ENCODE results near the gene LMF2.
"Not testable (repeated sequence)": the region's sequence is repeated elsewhere in the genome, so short reads cannot be mapped to it uniquely, and the experiment has no call there.

The LMF2 gene

GRCh38 chr22:50536226-50536625, 28.7 kb upstream of the LMF2 start:
- DNase-seq (ENCODE audit: low read depth in 2 of 2, low spot score in 1 of 2): no peak

GRCh38 chr22:50535113-50535512, 27.6 kb upstream of the LMF2 start:
- no peak for DNase-seq (ENCODE audit: low read depth in 2 of 2, low spot score in 1 of 2)

GRCh38 chr22:50533856-50534711, 26.6 kb upstream of the LMF2 start:
- not testable (repeated sequence) for DNase-seq (ENCODE audit: low read depth in 2 of 2, low spot score in 1 of 2)

DNA sequence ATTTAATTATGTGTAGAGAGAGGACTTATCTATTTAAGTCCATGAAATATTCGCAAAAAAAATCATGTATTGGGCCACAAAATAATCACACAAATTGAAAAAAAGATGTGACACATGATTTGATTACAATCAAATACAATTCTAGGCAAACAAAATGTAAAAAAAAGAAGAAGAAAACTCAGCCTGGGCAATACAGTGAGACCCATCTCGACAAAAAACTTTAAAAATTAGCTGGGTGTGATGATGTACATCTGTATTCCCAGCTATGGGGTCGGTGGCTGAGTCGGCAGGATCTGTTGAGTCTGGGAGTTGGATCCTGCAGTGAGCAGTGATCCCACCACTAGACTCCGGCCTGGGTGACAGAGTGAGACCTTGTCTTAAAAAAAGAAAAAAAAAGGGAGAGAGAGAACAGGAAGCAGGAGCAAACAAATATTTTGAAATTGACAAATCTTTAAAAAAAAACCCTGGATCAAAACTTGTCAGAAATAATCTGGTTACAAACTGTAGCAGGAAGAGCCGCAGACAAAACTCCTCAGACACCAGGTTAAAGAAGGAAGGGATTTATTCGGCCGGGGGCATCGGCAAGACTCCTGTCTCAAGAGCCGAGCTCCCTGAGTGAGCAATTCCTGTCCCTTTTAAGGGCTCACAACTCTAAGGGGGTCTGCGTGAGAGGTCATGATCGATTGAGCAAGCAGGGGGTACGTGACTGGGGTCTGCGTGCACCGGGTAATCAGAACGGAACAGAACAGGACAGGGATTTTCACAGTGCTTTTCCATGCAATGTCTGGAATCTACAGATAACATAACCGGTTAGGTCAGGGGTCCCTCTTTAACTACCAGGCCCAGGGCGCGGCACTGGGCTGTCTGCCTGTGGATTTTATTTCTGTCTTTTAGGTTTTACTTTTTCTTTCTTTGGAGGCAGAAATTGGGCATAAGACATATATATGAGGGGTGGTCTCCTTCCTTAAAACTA, 25.6 kb upstream of the LMF2 start:
- no peak for DNase-seq (ENCODE audit: low read depth in 2 of 2, low spot score in 1 of 2)

- DNase-seq (ENCODE audit: low read depth in 2 of 2, low spot score in 1 of 2): no peak
These were observed 24.6 kb upstream of the LMF2 start for GRCh38 chr22:50531962-50532674.

DNA sequence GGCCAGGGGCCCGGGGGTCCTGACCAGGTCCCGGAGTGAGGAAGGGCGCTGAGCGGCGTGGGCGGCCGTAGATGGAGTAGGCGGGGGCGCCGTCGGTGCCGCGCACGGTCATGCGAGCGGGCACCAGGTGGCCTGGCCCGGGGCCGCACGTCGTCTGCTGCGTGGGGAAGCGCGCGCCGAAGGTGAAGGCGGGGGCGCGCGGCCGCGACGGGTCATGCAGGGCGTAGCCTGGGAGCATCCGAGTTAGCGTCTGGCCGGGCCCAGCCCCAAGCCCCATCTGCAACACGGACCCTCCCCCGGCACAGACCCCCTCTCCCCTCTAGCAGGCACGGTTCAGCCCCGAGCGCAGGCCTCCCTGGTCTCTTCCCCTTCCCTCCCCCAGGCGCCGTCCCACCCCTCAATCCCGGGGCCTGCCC, 24.1 kb upstream of the LMF2 start:
- DNase-seq (ENCODE audit: low read depth in 2 of 2, low spot score in 1 of 2): no peak

DNA sequence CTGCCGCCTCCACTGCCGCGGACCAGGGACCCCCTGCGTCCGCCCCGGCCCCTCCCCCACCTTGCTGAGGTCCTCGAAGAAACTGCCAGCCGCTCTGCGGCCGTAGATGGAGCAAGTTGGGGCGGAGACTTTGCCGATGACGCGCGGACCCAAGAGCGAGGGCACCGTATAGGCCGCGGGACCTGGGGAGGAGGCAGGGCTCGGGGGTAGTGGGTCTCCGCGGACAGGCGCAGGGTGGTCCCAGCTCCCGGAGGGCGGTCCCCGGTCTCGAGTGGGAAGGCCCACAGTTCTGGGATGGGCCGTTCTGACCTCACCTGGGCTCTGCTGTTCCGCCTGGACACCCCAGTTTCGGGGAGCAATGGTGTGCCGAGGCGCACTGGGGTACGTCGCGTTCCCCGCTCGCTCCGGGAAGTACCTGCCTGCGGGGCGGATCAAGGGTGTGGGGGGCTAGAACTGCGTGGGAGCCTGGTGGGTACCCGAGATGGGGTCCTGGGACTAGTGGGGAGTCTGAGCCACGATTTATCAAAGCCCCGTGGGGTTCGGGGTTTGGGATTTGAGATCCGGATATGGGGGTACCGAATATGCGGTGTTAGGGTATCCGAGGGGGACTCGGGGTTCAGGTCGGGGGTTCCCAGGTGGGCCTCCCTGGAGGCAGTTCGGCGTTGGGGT, 23.5 kb upstream of the LMF2 start:
- DNase-seq (ENCODE audit: low read depth in 2 of 2, low spot score in 1 of 2): peak; percentile 55 to 73

- DNase-seq (ENCODE audit: low read depth in 2 of 2, low spot score in 1 of 2): no peak
These were observed 23.0 kb upstream of the LMF2 start for GRCh38 chr22:50530580-50530876.

DNA sequence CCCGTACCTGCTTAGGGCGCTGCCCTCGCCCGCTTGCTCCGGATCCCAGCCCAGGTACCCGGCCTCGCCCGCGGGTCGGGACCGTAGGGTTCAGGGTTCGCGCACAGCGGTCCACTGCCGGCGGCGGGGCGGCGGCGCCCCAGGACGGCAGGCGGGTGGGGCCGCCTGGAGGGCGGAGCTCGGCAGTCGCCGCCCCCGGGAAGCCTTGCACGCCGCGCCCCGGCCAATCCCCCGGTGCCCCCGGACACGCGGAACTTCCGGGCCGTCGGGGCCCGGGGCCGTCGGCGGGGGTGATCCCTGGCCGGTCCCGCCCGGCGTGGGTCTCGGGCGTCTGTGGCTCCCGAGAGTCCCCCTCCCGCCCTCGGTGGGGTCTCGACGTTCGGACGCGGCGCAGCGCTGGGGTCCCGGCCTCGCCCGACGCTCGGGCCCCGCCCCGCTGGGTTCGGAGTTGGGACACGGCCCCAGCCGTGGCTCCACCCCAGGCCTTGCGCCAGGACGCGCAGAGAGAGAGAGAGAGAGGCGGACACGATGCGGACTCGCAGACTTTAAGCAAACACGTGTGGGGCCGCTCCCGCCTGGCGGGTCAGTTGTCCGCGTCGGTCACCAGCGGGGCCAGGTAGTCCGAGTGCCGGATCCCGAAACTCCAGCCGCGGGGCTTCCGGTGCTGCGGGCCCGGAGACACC, 22.5 kb upstream of the LMF2 start, which contains the start of gene TYMP:
TYMP (minus strand) TSS at position 116 of the 683 bp plus-strand sequence. CDS start 303 bp downstream, outside the sequence.
- no peak for DNase-seq (ENCODE audit: low read depth in 2 of 2, low spot score in 1 of 2)

DNA sequence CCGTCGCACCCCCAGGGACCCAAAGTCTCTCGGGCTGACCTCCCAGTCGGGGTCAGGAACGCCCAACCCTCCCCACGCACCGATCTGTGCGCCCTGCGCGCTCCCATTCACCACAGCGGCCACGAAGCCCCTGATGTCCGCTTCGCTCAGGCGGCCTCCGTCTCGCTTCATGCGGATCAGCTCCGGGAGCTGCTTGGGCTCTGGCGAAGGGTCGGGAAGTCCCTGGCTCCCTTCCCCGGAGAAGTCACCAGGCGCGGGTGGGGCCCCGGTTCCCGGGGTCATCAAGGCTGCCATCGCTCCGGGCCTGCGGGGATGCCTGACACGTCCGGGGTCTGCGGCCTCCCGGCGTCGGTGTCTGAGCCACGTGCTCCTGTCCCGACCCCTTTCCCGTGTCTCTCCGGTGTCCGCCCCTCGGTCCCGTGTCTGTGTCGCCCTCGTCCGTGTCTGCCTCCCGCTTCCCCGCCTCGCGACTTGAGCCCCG, 22.0 kb upstream of the LMF2 start:
- DNase-seq (ENCODE audit: low read depth in 2 of 2, low spot score in 1 of 2): no peak

- no peak for DNase-seq (ENCODE audit: low read depth in 2 of 2, low spot score in 1 of 2)
These were observed 21.3 kb upstream of the LMF2 start for GRCh38 chr22:50528682-50529415.

- no peak for DNase-seq (ENCODE audit: low read depth in 2 of 2, low spot score in 1 of 2)
These were observed 20.6 kb upstream of the LMF2 start for GRCh38 chr22:50527921-50528681.

GRCh38 chr22:50526834-50527801, 19.6 kb upstream of the LMF2 start:
- no peak for DNase-seq (ENCODE audit: low read depth in 2 of 2, low spot score in 1 of 2)

DNA sequence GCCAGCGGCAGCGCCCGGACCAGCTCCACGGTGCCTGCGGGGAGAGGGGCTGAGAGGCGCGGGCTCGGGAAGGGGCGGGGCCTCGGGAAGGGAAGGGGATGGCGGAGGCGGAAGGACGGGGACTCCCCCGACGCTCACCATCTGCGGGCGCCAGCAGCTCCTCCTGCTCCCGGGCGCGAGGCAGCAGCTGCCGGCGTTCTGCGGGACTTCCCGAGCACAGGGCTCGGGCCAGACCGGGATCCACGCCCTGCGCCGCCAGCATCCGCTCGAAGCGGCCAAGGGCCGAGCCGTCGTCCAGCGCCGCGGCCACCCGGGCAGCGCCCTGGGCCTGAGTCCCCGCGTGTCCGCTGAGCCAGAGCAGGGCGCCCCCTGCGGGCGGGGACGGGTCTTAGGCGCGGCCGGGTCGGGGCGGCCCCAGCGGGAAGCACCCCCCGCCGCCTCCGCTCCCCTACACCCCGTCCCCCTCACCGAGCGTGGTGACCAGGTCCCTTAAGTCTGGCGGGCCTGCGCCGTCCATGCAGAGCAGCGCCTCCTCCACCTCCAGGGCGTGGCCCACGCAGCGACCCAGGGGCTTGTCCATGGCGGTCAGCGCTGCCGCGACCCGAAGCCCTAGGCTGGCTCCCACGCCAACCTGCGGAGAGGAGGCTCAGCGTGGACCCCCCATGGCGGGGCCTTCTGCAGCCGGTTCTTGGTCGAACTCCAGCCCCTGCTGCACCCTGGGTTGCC, 18.8 kb upstream of the LMF2 start:
- DNase-seq (ENCODE audit: low read depth in 2 of 2, low spot score in 1 of 2): peak; percentile 50 to 65

- no peak for DNase-seq (ENCODE audit: low read depth in 2 of 2, low spot score in 1 of 2)
These were observed 18.3 kb upstream of the LMF2 start for GRCh38 chr22:50525858-50526107.

- peak; percentile 85 to 96 for DNase-seq (ENCODE audit: low read depth in 2 of 2, low spot score in 1 of 2)
These were observed 17.8 kb upstream of the LMF2 start, which contains the start of gene SCO2 for GRCh38 chr22:50525104-50525857. SCO2 (minus strand) TSS chr22:50525598; CDS start chr22:50524411, 1,187 bp downstream.

All from stimulated activated CD8-positive, alpha-beta memory T cell treated with anti-CD3 and anti-CD28 coated beads, Interleukin-4, amount 100 ng/mL, for 1 hour (primary cell).